ENCODE measurements around the gene ZNF385D.

GRCh38 chr3:21433751-21434150 is 317.3 kb downstream of the ZNF385D start:
- TF ChIP-seq CTCF (conservative IDR thresholded peaks at IDR 0.05), result no peak
- no peak for TF ChIP-seq EZH2 (IDR thresholded peaks at IDR 0.05; ENCODE audit: low read depth)

Measured in PC-9 (cell line).